Stimulated activated CD4-positive, alpha-beta T cell treated with anti-CD3 and anti-CD28 coated beads, Interleukin-4, amount 100 ng/mL, for 24 hours (primary cell): Measurements from ENCODE around the gene NAPA.
A peak's percentile ranks its signal among the peaks of the same experiment; 100 is the strongest.

Source experiments
- DNase-seq: peaks from one replicate; pipeline ENCODE4 v3.0.0-alpha.2; 2020

The NAPA gene

GRCh38 chr19:47521473-47522180, 6.8 kb upstream of the NAPA start:
- DNase-seq = no peak

GRCh38 chr19:47520839-47521238, 6.0 kb upstream of the NAPA start:
- no peak for DNase-seq

- DNase-seq = no peak
Observed at GRCh38 chr19:47520343-47520806, 5.5 kb upstream of the NAPA start.

- DNase-seq = no peak
Observed at GRCh38 chr19:47518854-47519253, 4.0 kb upstream of the NAPA start.

GRCh38 chr19:47518139-47518538, 3.3 kb upstream of the NAPA start:
- DNase-seq = peak; percentile 63

- no peak for DNase-seq
Observed at GRCh38 chr19:47514151-47514868, 553 bp downstream of the NAPA start.

- no peak for DNase-seq
Observed at GRCh38 chr19:47512948-47513319, 1.9 kb downstream of the NAPA start.

GRCh38 chr19:47512183-47512947, 2.5 kb downstream of the NAPA start:
- DNase-seq = no peak

- DNase-seq = no peak
Observed at GRCh38 chr19:47511681-47512080, 3.2 kb downstream of the NAPA start.

- DNase-seq = no peak
Observed at GRCh38 chr19:47511128-47511517, 3.7 kb downstream of the NAPA start.

GRCh38 chr19:47510516-47511127, 4.2 kb downstream of the NAPA start:
- DNase-seq = no peak

GRCh38 chr19:47509973-47510372, 4.9 kb downstream of the NAPA start:
- no peak for DNase-seq

- no peak for DNase-seq
Observed at GRCh38 chr19:47509170-47509847, 5.6 kb downstream of the NAPA start.

- no peak for DNase-seq
Observed at GRCh38 chr19:47508721-47509120, 6.1 kb downstream of the NAPA start.

GRCh38 chr19:47507924-47508553, 6.8 kb downstream of the NAPA start:
- no peak for DNase-seq

GRCh38 chr19:47507012-47507411, 7.9 kb downstream of the NAPA start:
- DNase-seq = no peak

- DNase-seq = no peak
Observed at GRCh38 chr19:47506459-47506858, 8.4 kb downstream of the NAPA start.

- no peak for DNase-seq
Observed at GRCh38 chr19:47505506-47505905, 9.4 kb downstream of the NAPA start.

GRCh38 chr19:47503826-47504150, 11.1 kb downstream of the NAPA start:
- DNase-seq = no peak

- no peak for DNase-seq
Observed at GRCh38 chr19:47503130-47503825, 11.6 kb downstream of the NAPA start.
